Stimulated activated CD4-positive, alpha-beta T cell treated with anti-CD3 and anti-CD28 coated beads, TNF-alpha, amount 100 ng/mL, for 1 hour (primary cell): ENCODE results near the gene COG1.
"Not testable (repeated sequence)": the region's sequence is repeated elsewhere in the genome, so short reads cannot be mapped to it uniquely, and the experiment has no call there.

Experiments used
- DNase-seq, 3 donors: peaks; one replicate each; pipeline ENCODE4 v3.0.0-alpha.2; 2020; ENCODE audit warnings: low read depth in 3 of 3, low spot score in 1 of 3

The COG1 gene, protein sequence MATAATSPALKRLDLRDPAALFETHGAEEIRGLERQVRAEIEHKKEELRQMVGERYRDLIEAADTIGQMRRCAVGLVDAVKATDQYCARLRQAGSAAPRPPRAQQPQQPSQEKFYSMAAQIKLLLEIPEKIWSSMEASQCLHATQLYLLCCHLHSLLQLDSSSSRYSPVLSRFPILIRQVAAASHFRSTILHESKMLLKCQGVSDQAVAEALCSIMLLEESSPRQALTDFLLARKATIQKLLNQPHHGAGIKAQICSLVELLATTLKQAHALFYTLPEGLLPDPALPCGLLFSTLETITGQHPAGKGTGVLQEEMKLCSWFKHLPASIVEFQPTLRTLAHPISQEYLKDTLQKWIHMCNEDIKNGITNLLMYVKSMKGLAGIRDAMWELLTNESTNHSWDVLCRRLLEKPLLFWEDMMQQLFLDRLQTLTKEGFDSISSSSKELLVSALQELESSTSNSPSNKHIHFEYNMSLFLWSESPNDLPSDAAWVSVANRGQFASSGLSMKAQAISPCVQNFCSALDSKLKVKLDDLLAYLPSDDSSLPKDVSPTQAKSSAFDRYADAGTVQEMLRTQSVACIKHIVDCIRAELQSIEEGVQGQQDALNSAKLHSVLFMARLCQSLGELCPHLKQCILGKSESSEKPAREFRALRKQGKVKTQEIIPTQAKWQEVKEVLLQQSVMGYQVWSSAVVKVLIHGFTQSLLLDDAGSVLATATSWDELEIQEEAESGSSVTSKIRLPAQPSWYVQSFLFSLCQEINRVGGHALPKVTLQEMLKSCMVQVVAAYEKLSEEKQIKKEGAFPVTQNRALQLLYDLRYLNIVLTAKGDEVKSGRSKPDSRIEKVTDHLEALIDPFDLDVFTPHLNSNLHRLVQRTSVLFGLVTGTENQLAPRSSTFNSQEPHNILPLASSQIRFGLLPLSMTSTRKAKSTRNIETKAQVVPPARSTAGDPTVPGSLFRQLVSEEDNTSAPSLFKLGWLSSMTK

DNA sequence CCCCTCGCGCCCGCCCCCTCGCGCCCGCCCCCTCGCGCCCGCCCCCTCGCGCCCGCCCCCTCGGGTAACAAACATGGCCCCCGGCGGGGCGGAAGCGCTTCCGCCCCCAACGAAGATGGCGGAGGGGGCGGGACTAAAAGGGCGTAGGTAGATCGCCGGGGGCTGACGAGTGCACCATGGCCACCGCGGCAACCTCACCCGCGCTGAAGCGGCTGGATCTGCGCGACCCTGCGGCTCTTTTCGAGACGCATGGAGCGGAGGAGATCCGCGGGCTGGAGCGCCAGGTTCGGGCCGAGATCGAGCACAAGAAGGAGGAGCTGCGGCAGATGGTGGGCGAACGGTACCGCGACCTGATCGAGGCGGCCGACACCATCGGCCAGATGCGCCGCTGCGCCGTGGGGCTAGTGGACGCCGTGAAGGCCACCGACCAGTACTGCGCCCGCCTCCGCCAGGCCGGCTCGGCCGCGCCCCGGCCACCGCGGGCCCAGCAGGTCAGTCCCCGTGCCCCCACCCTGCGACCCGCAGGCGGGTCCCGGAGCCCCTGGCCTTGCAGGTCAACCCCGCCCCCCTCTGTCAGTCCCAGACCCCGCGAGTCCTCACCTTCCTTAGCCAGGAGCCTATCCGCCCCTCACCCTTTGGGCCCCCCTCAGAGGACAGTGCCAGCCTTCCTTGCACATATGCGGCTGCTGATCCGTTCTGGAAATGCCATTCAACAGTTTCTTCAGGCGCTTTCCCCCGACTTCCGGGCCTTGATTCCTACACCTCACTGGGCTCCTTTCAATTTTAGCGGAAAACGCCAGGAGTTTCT lies at the start of gene COG1:
TSS of gene COG1 (plus strand) at position 162 of the 808 bp plus-strand sequence. CDS start at position 177, 15 bp downstream.
- DNase-seq, result peak; percentile 54 to 87 (median 68)

DNA sequence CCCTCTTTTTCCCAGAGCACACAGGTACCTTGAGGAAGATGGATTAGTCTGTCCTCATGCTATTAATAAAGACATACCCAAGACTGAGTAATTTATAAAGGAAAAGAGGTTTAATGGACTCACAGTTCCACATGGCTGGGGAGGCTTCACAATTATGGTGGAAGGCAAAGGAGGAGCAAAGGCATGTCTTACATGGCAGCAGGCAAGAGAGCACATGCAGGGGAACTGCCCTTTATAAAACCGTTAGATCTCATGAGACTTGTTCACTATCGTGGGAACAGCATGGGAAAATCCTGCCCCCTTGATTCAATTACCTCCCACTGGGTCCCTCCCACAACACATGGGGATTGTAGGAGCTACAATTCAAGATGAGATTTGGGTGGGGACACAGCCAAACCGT lies 48.6 kb upstream of the COG1 start:
- DNase-seq, result not testable (repeated sequence)

DNA sequence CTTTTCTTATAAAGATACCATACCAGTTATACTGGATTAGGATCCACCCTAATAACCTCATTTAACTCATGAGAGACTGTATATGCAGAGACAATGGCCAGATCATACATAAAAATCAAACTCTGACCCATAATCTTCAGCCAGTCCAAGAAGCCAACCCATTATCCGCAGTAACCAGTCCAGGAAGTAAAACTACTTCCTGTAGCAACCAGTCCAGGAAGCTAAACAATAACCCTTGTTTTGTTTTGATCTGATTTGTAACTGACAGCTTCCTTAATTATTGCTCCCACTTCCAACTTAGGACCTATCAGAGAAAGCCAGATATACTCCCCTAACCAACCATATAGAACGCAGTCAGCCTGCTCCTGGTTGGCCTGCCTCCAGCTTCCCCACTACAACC lies 47.2 kb upstream of the COG1 start:
- DNase-seq, result no peak

DNA sequence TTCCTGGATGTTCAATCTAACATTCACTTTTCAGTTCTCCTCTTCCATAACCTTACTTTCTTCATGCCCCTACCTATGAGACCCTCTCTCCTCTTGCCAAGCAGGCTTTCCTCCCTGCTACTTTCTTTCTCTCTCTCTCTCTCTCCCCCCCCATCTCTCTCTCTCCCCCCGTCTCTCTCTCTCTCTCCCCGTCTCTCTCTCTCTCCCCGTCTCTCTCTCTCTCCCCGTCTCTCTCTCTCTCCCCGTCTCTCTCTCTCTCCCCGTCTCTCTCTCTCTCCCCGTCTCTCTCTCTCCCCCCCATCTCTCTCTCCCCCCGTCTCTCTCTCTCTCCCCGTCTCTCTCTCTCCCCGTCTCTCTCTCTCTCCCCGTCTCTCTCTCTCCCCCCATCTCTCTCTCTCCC lies 45.1 kb upstream of the COG1 start:
- DNase-seq, result not testable (repeated sequence)

DNA sequence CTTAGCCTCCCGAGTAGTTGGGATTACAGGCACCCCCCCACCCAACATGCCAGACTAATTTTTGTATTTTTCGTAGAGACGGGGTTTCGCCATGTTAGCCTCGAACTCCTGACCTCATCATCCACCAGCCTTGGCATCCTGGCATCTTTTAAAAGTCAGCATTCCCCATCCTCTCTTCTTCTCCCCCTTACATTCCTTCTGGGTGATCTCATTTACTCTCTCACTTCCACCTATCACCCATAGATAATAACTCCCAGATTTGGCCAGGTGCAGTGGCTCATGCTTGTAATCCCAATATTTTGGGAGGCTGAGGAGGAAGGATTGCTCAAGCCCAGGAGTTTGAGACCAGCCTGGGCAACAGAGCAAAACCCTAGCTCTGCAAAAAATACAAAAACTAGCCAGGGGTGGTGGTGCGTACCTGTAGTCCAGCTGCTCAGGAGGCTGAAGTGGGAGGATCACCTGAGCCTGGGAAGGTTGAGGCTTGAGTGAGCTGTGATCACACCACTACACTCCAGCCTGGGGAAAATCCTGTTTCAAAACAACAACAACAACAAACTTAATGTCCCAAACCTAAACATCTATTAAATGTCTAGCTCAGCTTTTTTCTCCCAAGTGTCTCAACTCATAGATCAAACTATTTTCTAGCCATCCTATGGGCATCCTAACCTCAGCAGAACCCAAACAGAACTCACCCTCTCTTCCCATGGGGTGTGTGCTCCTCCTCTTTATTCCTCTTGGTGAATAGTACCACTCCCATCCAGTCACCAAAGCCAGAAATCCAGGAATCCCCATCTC lies 44.1 kb upstream of the COG1 start:
- DNase-seq, result no peak

DNA sequence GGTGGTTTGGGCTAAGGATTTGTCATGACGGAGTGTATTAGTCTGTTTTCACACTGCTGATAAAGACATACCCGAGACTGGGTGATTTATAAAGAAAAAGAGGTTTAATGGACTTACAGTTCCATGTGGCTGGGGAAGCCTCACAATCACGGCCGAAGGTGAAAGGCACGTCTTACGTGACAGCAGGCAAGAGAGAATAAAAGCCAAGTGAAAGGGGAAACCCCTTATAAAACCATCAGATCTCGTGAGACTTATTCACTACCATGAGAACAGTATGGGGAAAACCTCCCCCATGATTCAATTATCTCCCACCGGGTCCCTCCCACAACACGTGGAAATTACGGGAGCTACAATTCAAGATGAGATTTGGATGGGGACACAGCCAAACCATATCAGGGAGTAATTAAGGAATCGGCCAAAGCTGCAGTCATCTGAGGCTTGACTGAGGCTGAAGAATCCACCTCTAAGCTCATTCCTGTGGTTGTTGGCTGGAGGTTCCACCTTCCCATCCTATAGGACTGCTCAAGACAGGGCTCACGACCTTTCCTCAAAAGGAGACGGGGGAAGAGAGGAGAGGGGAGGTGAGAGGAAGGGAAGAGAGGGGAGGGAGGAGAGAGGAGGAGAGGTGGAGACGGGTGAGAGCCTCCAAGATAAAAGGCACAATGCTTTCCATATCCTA lies 42.1 kb upstream of the COG1 start:
- DNase-seq, result not testable (repeated sequence)

DNA sequence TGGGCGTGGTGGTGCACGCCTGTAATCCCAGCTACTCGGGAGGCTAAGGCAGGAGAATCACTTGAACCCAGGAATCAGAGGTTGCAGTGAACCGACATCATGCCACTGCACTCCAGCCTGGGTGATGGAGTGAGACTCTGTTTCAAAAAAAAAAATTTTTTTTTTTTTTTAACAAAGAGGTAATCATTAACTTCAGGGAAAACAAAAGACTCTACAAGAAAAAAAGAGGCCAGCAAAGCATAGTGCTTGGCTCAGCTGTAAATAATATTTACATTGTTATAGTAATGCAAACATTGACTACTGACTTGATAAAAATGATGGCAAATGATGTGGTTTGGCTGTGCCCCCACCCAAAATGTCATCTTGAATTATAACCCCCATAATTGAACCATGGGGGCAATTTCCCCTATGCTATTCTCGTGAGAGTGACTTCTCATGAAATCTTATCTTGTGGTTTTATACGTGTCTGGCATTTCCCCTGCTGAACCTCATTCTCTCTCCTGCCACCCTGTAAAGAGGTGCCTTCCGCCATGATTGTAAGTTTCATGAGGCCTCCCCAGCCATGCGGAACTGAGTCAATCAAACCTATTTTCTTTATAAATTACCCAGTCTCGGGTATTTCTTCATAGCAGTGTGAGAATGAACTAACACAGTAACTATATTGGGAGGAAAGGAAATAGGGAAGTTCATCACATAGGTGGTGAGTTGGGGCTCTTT lies 40.8 kb upstream of the COG1 start:
- no peak for DNase-seq

DNA sequence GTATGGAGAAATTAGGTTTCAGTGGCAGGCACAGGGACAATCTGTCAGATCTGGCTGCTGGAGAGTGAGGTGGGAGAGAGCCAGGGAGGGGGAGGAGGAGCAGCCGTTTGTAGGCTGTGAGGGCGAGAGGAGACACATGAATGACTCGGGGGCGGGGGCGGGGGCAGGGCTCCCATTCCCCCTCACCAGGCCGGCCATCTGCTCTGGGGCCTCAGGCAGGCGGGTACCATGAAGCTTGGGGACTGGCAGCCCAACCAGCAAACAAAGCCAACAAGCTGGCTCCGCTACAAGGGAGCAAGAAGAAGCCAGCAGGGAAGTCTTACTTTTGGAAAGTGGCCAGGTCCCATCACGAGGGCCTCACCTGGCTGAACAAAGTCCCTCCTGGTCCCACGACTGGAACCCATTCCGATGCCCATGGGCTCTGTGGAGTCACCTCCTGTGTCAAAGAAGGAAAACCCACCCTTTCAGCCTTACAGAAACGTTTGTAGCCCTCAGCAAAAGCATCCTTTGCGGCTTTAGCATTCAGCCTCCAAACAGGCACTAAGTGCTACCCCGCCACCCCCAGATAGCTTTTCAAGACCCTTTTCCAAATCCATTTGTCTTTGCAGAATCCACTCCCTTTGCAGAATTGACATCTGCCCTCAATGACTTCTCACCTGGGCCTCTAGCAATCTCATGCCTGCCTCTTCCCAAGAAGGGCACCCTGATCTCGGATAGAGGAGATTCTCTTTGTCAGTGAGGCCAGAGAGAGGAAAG lies 37.3 kb upstream of the COG1 start:
- no peak for DNase-seq

DNA sequence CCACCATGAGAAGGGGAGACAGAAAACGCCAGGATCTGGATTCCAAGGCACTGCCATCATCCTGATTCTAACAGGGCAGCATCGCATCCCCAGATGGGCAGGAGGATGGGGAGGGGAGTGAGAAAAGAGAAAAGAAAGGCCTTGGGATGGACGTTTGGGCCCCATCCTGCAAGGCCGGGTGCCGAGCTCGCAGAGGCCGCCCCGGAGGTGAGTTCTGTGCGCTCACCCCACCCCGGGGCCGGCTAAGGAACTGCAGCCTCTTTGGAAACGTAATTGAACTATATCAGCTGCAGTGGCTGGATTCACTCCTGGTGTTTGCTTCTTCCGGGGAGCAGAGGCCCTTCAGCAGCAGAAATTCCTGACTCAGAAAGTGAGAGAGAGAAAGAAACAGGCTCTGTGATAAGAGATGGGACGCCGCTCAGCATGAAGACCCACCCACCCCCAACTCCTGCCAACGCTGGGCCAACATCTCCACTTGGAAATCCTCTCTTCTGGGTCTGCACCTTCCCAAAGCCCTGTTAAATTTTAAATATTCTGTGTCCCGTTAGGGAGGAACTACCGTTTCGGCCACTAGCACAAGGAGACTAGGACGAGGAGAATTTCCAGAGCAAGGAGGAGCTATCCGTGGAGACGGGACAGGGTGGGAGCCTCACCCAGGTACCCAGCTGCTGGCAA lies 36.6 kb upstream of the COG1 start:
- DNase-seq, result peak in 1 of 3 donors; percentile 45

DNA sequence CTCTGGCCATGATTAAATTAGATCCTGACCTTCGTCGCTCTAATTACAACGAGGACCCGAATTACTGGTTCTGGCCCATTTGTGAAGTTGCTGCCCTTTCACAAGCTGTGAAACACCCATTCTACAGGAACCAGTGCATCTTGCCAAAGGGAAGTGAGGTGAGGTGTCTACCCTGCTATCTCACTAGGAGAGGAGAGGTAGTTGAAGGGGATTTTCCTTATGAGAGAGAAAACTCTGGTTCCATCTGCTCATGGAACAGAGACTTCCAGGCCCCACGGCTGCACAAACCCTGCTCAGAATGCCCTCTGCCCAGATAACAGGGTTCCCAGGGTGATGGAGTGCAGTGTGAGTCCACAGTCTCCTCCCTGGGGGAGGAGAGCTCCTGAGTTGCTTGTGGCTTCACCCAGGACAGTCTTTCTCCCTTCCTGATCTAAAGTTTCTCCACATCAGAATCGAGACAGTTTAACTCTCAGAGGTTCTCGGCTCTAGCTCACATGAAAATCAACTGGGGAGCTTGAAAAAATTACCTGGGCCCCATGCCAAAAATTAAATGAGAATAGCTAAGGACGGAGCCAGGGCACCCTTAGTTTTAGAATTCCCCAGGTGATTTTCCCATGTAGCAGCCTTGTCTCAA lies 35.9 kb upstream of the COG1 start:
- no peak for DNase-seq

DNA sequence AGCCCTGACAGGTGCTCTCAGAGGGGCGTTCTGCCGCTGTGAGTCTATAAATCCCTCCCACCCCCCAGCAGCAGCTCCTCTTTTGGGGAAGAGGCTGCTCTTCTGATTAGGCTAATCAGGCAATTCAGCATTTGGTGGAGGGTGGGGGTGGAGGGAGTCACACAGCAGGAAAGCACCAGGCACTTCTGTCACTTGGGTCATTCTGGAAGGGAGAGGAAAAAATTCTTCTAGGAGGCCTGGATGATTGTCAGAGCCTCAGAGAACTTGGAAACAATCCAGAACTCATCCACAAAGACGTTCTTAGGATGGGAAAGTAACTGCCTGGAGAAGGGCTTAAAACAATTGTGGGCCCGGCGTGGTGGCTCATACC lies 35.3 kb upstream of the COG1 start:
- no peak for DNase-seq

DNA sequence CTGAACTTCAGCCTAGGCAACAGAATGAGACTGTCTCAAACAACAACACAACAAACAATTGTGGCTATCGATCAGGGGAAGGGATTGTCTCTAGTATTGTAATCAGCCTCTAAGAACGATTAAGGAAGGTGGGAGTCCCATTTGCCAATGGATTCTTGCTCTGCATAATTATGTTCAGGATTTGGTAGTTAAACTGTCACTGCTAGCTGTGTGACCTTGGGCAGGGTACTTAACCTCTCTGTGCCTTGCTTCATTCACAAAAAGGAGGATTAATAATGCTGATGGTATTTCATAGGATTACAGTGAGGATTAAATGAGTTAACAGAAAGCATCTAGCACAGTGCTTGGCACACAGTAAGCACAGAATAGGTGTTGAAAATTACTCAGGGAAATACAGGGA lies 34.7 kb upstream of the COG1 start:
- no peak for DNase-seq

DNA sequence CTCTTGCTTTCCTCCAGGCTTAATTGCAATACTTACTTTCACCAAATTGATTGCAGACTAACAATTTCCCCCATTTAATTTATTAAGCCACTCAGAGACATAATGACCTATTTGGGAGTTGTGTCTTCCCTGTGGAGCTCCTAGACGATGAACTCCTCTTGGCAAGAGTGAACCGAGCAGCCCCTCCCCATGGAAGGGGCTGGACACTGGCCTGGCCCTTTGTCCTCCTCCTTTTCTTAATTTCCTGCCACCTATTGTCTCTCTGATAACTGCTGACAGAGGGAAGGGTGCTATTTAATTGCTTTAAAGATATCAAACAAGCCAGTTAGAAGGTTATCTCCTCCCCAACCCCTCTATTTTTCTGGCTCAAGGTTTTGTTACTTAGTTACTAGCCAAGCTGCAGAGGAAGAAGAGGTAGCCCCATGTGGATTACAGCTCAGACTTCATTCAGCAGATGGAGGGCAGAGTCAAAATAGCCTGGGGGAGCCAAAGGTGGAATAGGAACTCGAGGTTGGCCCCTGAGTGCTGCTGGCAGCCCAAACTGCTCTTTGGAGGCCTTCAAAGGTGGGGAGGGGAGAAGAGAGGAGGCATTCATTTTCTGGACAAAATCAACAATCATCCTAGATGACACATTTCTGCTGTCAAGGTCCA lies 31.8 kb upstream of the COG1 start:
- no peak for DNase-seq

DNA sequence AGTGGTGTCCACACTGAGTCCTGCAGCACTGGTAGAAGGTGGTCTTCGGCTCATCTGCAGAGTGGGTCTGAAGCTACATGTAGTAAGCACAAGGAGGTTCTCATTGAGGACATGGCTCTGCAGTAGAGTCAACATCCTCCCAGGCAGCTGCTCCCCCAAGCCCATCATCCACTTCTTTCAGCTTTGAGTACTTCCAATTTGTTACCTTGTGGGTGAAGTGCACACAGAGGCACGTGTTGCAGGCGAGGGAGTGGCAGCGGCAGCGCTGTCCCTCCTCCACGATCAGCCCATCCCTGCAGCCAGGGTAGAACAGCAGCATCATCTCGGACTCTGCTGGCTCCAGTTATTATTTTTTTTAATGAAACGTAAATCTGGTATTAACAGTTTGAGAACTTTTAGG lies 29.8 kb upstream of the COG1 start:
- DNase-seq, result no peak

DNA sequence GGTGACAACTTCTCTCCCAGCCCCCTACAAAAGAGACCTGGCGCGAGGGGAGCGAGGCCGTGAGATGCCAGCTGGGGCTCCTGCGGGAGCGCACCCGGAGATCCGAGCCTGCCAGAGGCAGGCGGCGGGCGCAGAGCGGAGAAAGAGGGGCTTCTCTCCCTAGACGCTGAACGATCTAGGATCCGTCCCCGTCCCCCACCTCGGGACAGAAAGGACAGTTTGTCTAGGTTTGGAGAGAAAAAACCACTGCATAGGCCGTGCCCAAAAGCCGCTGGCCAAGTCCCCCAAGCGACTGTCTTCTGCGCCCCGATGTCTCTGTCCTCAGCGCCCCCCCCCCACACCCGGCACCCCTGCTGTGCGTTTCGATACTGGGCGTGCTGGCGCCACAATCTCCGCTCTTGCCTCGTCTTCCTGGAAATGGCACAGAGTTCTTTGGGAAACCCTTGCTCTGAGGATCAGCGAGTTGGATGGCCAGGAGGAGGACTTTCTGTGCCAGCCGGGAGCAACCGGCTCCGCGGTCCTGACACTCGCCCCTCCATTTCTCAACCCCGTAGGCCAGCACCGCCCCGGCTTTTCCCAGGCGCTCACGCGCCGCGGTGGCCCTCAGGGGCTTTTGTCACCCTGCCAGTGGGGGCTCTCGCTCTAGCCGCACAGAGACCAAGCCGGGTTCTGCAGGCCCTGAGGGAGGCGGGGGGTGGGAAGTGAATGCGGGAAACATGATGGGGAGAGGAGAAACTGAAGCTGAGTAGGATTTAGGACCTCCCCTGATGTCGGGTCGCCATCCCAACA lies 27.0 kb upstream of the COG1 start:
- no peak for DNase-seq
